ENCODE measurements around the gene ZNF432.

Gene ZNF432

GRCh38 chr19:52039169-52039568, 9.5 kb downstream of the ZNF432 start:
- no peak overlapping the region for H2BK120ac ChIP-seq (ENCODE audit: low read depth, low read length)
- no peak overlapping the region for H3K4me3 ChIP-seq (ENCODE audit: low read length in 2 of 2)
- no peak overlapping the region for H2BK12ac ChIP-seq (ENCODE audit: low read length)
- H3K27me3 ChIP-seq (ENCODE audit: control insufficient read depth in 3 of 3, insufficient read depth in 3 of 3, low read depth in 1 of 3, low read length in 3 of 3), result no peaks in the 10 kb centered on the region
- no peak overlapping the region for H3K4ac ChIP-seq (ENCODE audit: low read length)
- no peak for DNase-seq (ENCODE audit: low spot score)
- no peak overlapping the region for H3K14ac ChIP-seq (ENCODE audit: low read length)
- H2BK15ac ChIP-seq (ENCODE audit: low read length), result no peak overlapping the region
- H4K91ac ChIP-seq (ENCODE audit: low read depth, low read length, poor library complexity), result no peak overlapping the region
- no peak overlapping the region for H2BK5ac ChIP-seq (ENCODE audit: low read length)
- no peak overlapping the region for H3K23ac ChIP-seq (ENCODE audit: low read depth, low read length, poor library complexity)
- no CpG with 5 or more reads among the region's 4 CpGs for WGBS, 2 donors (ENCODE audit: extremely low coverage in 2 of 2, insufficient read length in 2 of 2, insufficient replicate concordance in 1 of 2)
- no peak overlapping the region for H3K4me2 ChIP-seq (ENCODE audit: insufficient read depth, low read length, poor library complexity, severe bottlenecking)
- H3K27ac ChIP-seq (replicated peaks; ENCODE audit: low read length), result no peak overlapping the region
- H4K8ac ChIP-seq (ENCODE audit: low read depth, low read length), result no peak overlapping the region
- H3K18ac ChIP-seq (ENCODE audit: low read length), result no peak overlapping the region
- H3K79me1 ChIP-seq (ENCODE audit: low read depth, low read length), result no peaks in the 10 kb centered on the region
- no peak overlapping the region for H2AFZ ChIP-seq (ENCODE audit: low read length)
- peaks cover 42 to 90% of the 10 kb centered on the region in 2 donors for H3K36me3 ChIP-seq (replicated peaks in 1 of 2; ENCODE audit: control insufficient read depth in 2 of 2, insufficient read depth in 2 of 2, low read length in 2 of 2)
- no peaks in the 10 kb centered on the region for H3K4me1 ChIP-seq (ENCODE audit: control insufficient read depth in 2 of 2, insufficient read depth in 1 of 2, low read depth in 1 of 2, low read length in 2 of 2)
- H3K9me3 ChIP-seq (replicated peaks in 1 of 2; ENCODE audit: control insufficient read depth in 2 of 2, insufficient read depth in 1 of 2, low read depth in 1 of 2, low read length in 2 of 2), result peaks cover 37 to 90% of the 10 kb centered on the region in 2 donors
- no peak overlapping the region for H2AK5ac ChIP-seq (ENCODE audit: low read depth, low read length)
- H3K9ac ChIP-seq (ENCODE audit: low read depth, low read length, poor library complexity), result no peak overlapping the region

GRCh38 chr19:52034051-52034728, 14.4 kb downstream of the ZNF432 start:
- no peak overlapping the region for H3K23ac ChIP-seq (ENCODE audit: low read depth, low read length, poor library complexity)
- DNase-seq (ENCODE audit: low spot score), result no peak
- peaks cover 36 to 82% of the 10 kb centered on the region in 2 donors for H3K36me3 ChIP-seq (replicated peaks in 1 of 2; ENCODE audit: control insufficient read depth in 2 of 2, insufficient read depth in 2 of 2, low read length in 2 of 2)

GRCh38 chr19:52028780-52029123, 19.9 kb downstream of the ZNF432 start:
- H3K23ac ChIP-seq (ENCODE audit: low read depth, low read length, poor library complexity), result no peak overlapping the region
- H2AK5ac ChIP-seq (ENCODE audit: low read depth, low read length), result no peak overlapping the region
- H3K36me3 ChIP-seq (replicated peaks in 1 of 2; ENCODE audit: control insufficient read depth in 2 of 2, insufficient read depth in 2 of 2, low read length in 2 of 2), result peaks cover 16 to 54% of the 10 kb centered on the region in 2 donors
- no CpG with 5 or more reads among the region's 5 CpGs for WGBS, 2 donors (ENCODE audit: extremely low coverage in 2 of 2, insufficient read length in 2 of 2, insufficient replicate concordance in 1 of 2)
- no peaks in the 10 kb centered on the region for H3K27me3 ChIP-seq (ENCODE audit: control insufficient read depth in 3 of 3, insufficient read depth in 3 of 3, low read depth in 1 of 3, low read length in 3 of 3)
- H3K79me1 ChIP-seq (ENCODE audit: low read depth, low read length), result peaks cover 2% of the 10 kb centered on the region
- H3K14ac ChIP-seq (ENCODE audit: low read length), result no peak overlapping the region
- DNase-seq (ENCODE audit: low spot score), result no peak
- H3K9ac ChIP-seq (ENCODE audit: low read depth, low read length, poor library complexity), result no peak overlapping the region
- H3K9me3 ChIP-seq (replicated peaks in 1 of 2; ENCODE audit: control insufficient read depth in 2 of 2, insufficient read depth in 1 of 2, low read depth in 1 of 2, low read length in 2 of 2), result peaks cover 13 to 80% of the 10 kb centered on the region in 2 donors
- no peak overlapping the region for H2BK120ac ChIP-seq (ENCODE audit: low read depth, low read length)
- H3K27ac ChIP-seq (replicated peaks; ENCODE audit: low read length), result peak overlapping the region; percentile 88
- H3K4ac ChIP-seq (ENCODE audit: low read length), result no peak overlapping the region
- no peaks in the 10 kb centered on the region for H3K4me1 ChIP-seq (ENCODE audit: control insufficient read depth in 2 of 2, insufficient read depth in 1 of 2, low read depth in 1 of 2, low read length in 2 of 2)
- H4K8ac ChIP-seq (ENCODE audit: low read depth, low read length), result no peak overlapping the region
- H3K4me3 ChIP-seq (ENCODE audit: low read length in 2 of 2), result peak overlapping the region; percentile 84 to 99
- peak overlapping the region; percentile 88 for H3K18ac ChIP-seq (ENCODE audit: low read length)
- H2BK15ac ChIP-seq (ENCODE audit: low read length), result no peak overlapping the region
- H4K91ac ChIP-seq (ENCODE audit: low read depth, low read length, poor library complexity), result no peak overlapping the region
- H3K4me2 ChIP-seq (ENCODE audit: insufficient read depth, low read length, poor library complexity, severe bottlenecking), result peak overlapping the region; percentile 65
- H2BK5ac ChIP-seq (ENCODE audit: low read length), result peak overlapping the region; percentile 76
- H2BK12ac ChIP-seq (ENCODE audit: low read length), result no peak overlapping the region
- H2AFZ ChIP-seq (ENCODE audit: low read length), result peak overlapping the region; percentile 95

More at GRCh38 chr19:52034051-52034728, 14.4 kb downstream of the ZNF432 start:
- H3K4me1 ChIP-seq (ENCODE audit: control insufficient read depth in 2 of 2, insufficient read depth in 1 of 2, low read depth in 1 of 2, low read length in 2 of 2), result no peaks in the 10 kb centered on the region
- H3K4me2 ChIP-seq (ENCODE audit: insufficient read depth, low read length, poor library complexity, severe bottlenecking), result no peak overlapping the region
- H2BK15ac ChIP-seq (ENCODE audit: low read length), result no peak overlapping the region
- H3K4ac ChIP-seq (ENCODE audit: low read length), result no peak overlapping the region
- no peak overlapping the region for H2BK120ac ChIP-seq (ENCODE audit: low read depth, low read length)
- no peaks in the 10 kb centered on the region for H3K27me3 ChIP-seq (ENCODE audit: control insufficient read depth in 3 of 3, insufficient read depth in 3 of 3, low read depth in 1 of 3, low read length in 3 of 3)
- H2BK5ac ChIP-seq (ENCODE audit: low read length), result no peak overlapping the region
- no peak overlapping the region for H2BK12ac ChIP-seq (ENCODE audit: low read length)
- no peak overlapping the region for H2AFZ ChIP-seq (ENCODE audit: low read length)
- H3K18ac ChIP-seq (ENCODE audit: low read length), result no peak overlapping the region
- no peaks in the 10 kb centered on the region for H3K79me1 ChIP-seq (ENCODE audit: low read depth, low read length)
- H3K14ac ChIP-seq (ENCODE audit: low read length), result no peak overlapping the region
- no CpG with 5 or more reads among the region's 12 CpGs for WGBS, 2 donors (ENCODE audit: extremely low coverage in 2 of 2, insufficient read length in 2 of 2, insufficient replicate concordance in 1 of 2)
- no peak overlapping the region for H4K8ac ChIP-seq (ENCODE audit: low read depth, low read length)
- H3K4me3 ChIP-seq (ENCODE audit: low read length in 2 of 2), result no peak overlapping the region
- H4K91ac ChIP-seq (ENCODE audit: low read depth, low read length, poor library complexity), result no peak overlapping the region
- H2AK5ac ChIP-seq (ENCODE audit: low read depth, low read length), result no peak overlapping the region
- H3K9ac ChIP-seq (ENCODE audit: low read depth, low read length, poor library complexity), result no peak overlapping the region
- no peak overlapping the region for H3K27ac ChIP-seq (replicated peaks; ENCODE audit: low read length)
- peaks cover 46 to 98% of the 10 kb centered on the region in 2 donors for H3K9me3 ChIP-seq (replicated peaks in 1 of 2; ENCODE audit: control insufficient read depth in 2 of 2, insufficient read depth in 1 of 2, low read depth in 1 of 2, low read length in 2 of 2)

- Histone ChIP-seq H4K91ac (ENCODE audit: low read depth, low read length, poor library complexity) (no peak within 1 kb of the TSS), H2AK5ac (ENCODE audit: low read depth, low read length) (peak within 1 kb of the TSS; percentile 67), H3K23ac (ENCODE audit: low read depth, low read length, poor library complexity) (peak within 1 kb of the TSS; percentile 38), H3K9ac (ENCODE audit: low read depth, low read length, poor library complexity) (peak within 1 kb of the TSS; percentile 90), H2BK15ac (ENCODE audit: low read length) (no peak within 1 kb of the TSS), H3K4me3 (ENCODE audit: low read length in 2 of 2) (peak within 1 kb of the TSS; percentile 84 to 99), H4K8ac (ENCODE audit: low read depth, low read length) (no peak within 1 kb of the TSS), H3K4me1 (ENCODE audit: control insufficient read depth in 2 of 2, insufficient read depth in 1 of 2, low read depth in 1 of 2, low read length in 2 of 2) (no peaks in the 10 kb centered on the region), H3K27ac (replicated peaks; ENCODE audit: low read length) (peak within 1 kb of the TSS; percentile 88), H3K9me3 (replicated peaks in 1 of 2; ENCODE audit: control insufficient read depth in 2 of 2, insufficient read depth in 1 of 2, low read depth in 1 of 2, low read length in 2 of 2) (peaks cover 8 to 80% of the 10 kb centered on the region in 2 donors), H3K79me1 (ENCODE audit: low read depth, low read length) (peaks cover 2% of the 10 kb centered on the region), H2BK12ac (ENCODE audit: low read length) (no peak within 1 kb of the TSS), H2BK5ac (ENCODE audit: low read length) (peak within 1 kb of the TSS; percentile 76), H3K36me3 (replicated peaks in 1 of 2; ENCODE audit: control insufficient read depth in 2 of 2, insufficient read depth in 2 of 2, low read length in 2 of 2) (peaks cover 16 to 54% of the 10 kb centered on the region in 2 donors), H3K27me3 (ENCODE audit: control insufficient read depth in 3 of 3, insufficient read depth in 3 of 3, low read depth in 1 of 3, low read length in 3 of 3) (no peaks in the 10 kb centered on the region), H3K14ac (ENCODE audit: low read length) (peak within 1 kb of the TSS; percentile 4), H3K4me2 (ENCODE audit: insufficient read depth, low read length, poor library complexity, severe bottlenecking) (peak within 1 kb of the TSS; percentile 65), H3K18ac (ENCODE audit: low read length) (peak within 1 kb of the TSS; percentile 96), H2AFZ (ENCODE audit: low read length) (peak within 1 kb of the TSS; percentile 95), H2BK120ac (ENCODE audit: low read depth, low read length) (no peak within 1 kb of the TSS), H3K4ac (ENCODE audit: low read length) (no peak within 1 kb of the TSS)
- no CpG with 5 or more reads among the region's 53 CpGs for WGBS, 2 donors (ENCODE audit: extremely low coverage in 2 of 2, insufficient read length in 2 of 2, insufficient replicate concordance in 1 of 2)
- peak; percentile 79 for DNase-seq (ENCODE audit: low spot score)
Observed at GRCh38 chr19:52028027-52028779, 20.4 kb downstream of the ZNF432 start, which contains the start of gene ZNF614. TSS of gene ZNF614 (minus strand) at chr19:52028379. CDS start at chr19:52025745, 2,634 bp downstream.
